GM12878 (cell line): ENCODE results near the gene DRAXIN. TPM values are rescaled to one million over a fixed set of nuclear protein-coding genes. Genes with fewer than 3 reads are reported as not detected.

ENCODE experiments used
- ATAC-seq: fragments of 200-7000 bp; cut with Tn5 transposase; 3 replicates; pipeline ENCODE4 v1.9.1; 2020; ENCODE audit warnings: mild to moderate bottlenecking, moderate library complexity
- BruUV-seq: library from RNA; stranded (reverse); fragments of 400-500 nt; replicated peaks from 2 replicates; lab custom pipeline; 2021; lab: Mats Ljungman, UMichigan
- CTCF ChIA-PET: fragments of 300-600 bp; sonication (Branson Sonifier 250); formaldehyde crosslinking; extraction: SDS; loops from one replicate; lab custom pipeline; 2021; ENCODE audit warnings: inconsistent platforms; lab: Yijun Ruan, JAX
- POLR2A ChIA-PET: fragments of 350-600 bp; formaldehyde crosslinking; extraction: SDS; loops from one replicate; lab custom pipeline; 2021; ENCODE audit warnings: inconsistent platforms; lab: Charles Lee
- RAD21 ChIA-PET: fragments of 300-600 bp; sonication (Branson Sonifier 250); formaldehyde crosslinking; loops from one replicate; lab custom pipeline; 2023; ENCODE audit warnings: antibody characterized with exemption; ENCODE audit not compliant: unreplicated experiment; lab: Charles Lee
- SMC1A ChIA-PET: fragments of 300-600 bp; sonication (Branson Sonifier 250); formaldehyde crosslinking; loops from one replicate; lab custom pipeline; 2023; ENCODE audit not compliant: unreplicated experiment, uncharacterized antibody; lab: Charles Lee
- DNase-seq: peaks from one replicate; pipeline ENCODE4 v3.0.0-alpha.2; 2011; ENCODE audit warnings: low read depth, low spot score
- FAIRE-seq: peaks from 3 replicates; lab custom pipeline; 2011; peaks lifted over from hg19 to GRCh38; lab: Jason Lieb, UNC
- H2AFZ ChIP-seq: 2 replicates; pipeline ENCODE4 v1.6.0; 2011; ENCODE audit warnings: low read depth, low read length, control low read depth; ENCODE audit not compliant: control insufficient read depth
- H3K27ac ChIP-seq: 2 replicates; pipeline ENCODE4 v1.5.1; 2011; ENCODE audit warnings: control low read depth; ENCODE audit not compliant: control insufficient read depth, insufficient read depth
- H3K27me3 ChIP-seq, 2 experiments: replicated peaks in 1 of 2; 2 replicates each; pipeline versions ENCODE4 v1.6.0 to v1.6.1; 2011; ENCODE audit warnings: low read length in 1 of 2; ENCODE audit not compliant: control insufficient read depth in 2 of 2, insufficient read depth in 2 of 2
- H3K36me3 ChIP-seq, 2 experiments: 2 replicates each; pipeline ENCODE4 v1.5.1; 2011; ENCODE audit warnings: low read length in 1 of 2; ENCODE audit not compliant: control insufficient read depth in 2 of 2, insufficient read depth in 2 of 2
- H3K4me1 ChIP-seq: 2 replicates; pipeline ENCODE4 v1.6.1; 2011; ENCODE audit warnings: mild to moderate bottlenecking, low read length, moderate library complexity, mixed read lengths; ENCODE audit not compliant: control insufficient read depth, insufficient read depth
- H3K4me2 ChIP-seq: 2 replicates; pipeline ENCODE4 v1.6.0; 2011; ENCODE audit warnings: control low read depth; ENCODE audit not compliant: control insufficient read depth, insufficient read depth
- H3K4me3 ChIP-seq: fragments of 200-600 bp; sonication (generic); 2 replicates; pipeline ENCODE4 v1.5.1; 2016
- H3K79me2 ChIP-seq: 2 replicates; pipeline ENCODE4 v1.6.0; 2011; ENCODE audit warnings: low read length; ENCODE audit not compliant: control insufficient read depth, insufficient read depth
- H3K9ac ChIP-seq: 2 replicates; pipeline ENCODE4 v1.8.0; 2011; ENCODE audit warnings: low read length, control low read depth, mixed read lengths; ENCODE audit not compliant: control insufficient read depth, insufficient read depth
- H3K9me3 ChIP-seq: replicated peaks from 3 replicates; pipeline ENCODE4 v1.5.1; 2011; ENCODE audit warnings: mild to moderate bottlenecking, low read length; ENCODE audit not compliant: control insufficient read depth, insufficient read depth
- H4K20me1 ChIP-seq: 2 replicates; pipeline ENCODE4 v1.6.0; 2011; ENCODE audit not compliant: control insufficient read depth, insufficient read depth
- CREB1 ChIP-seq: IDR thresholded peaks from 2 replicates; pipeline ENCODE4 v1.6.1; 2012; ENCODE audit warnings: low read depth, mild to moderate bottlenecking, inconsistent platforms
- EGR1 ChIP-seq, 2 experiments: IDR thresholded peaks; 1 replicate in 1 of 2; 2 replicates in 1 of 2; pipeline ENCODE4 v1.6.1; 2011 to 2012; ENCODE audit warnings: low read depth in 2 of 2, low read length in 2 of 2, borderline replicate concordance in 1 of 2, mild to moderate bottlenecking in 1 of 2, moderate library complexity in 1 of 2
- GABPA ChIP-seq: IDR thresholded peaks from 2 replicates; pipeline ENCODE4 v1.6.1; 2014; ENCODE audit warnings: antibody characterized with exemption, low read depth, mild to moderate bottlenecking, inconsistent platforms
- LARP7 ChIP-seq: fragments of 450-650 bp; IDR thresholded peaks from 2 replicates; pipeline ENCODE4 v1.6.1; 2017; ENCODE audit warnings: mild to moderate bottlenecking
- MYB ChIP-seq: fragments of 150-350 bp; IDR thresholded peaks from 2 replicates; pipeline ENCODE4 v1.6.1; 2014; ENCODE audit warnings: mild to moderate bottlenecking, low read depth, low read length, borderline replicate concordance
- PAX8 ChIP-seq: fragments of 450-650 bp; IDR thresholded peaks from 2 replicates; pipeline ENCODE4 v1.6.1; 2017; ENCODE audit warnings: mild to moderate bottlenecking, moderate library complexity
- RELA ChIP-seq: fragments of 450-650 bp; IDR thresholded peaks from 2 replicates; pipeline ENCODE4 v1.8.0; 2014; ENCODE audit warnings: borderline replicate concordance; ENCODE audit not compliant: partially characterized antibody
- ZBED1 ChIP-seq: IDR thresholded peaks from 2 replicates; pipeline ENCODE4 v1.6.1; 2016; ENCODE audit warnings: borderline replicate concordance
- ZNF24 ChIP-seq: fragments of 450-650 bp; IDR thresholded peaks from 2 replicates; pipeline ENCODE4 v1.6.1; 2017; ENCODE audit warnings: antibody characterized with exemption, mild to moderate bottlenecking
- ZNF274 ChIP-seq: IDR thresholded peaks from one replicate; pipeline ENCODE4 v1.8.0; 2011; ENCODE audit not compliant: insufficient read length, insufficient read depth
- ZNF592 ChIP-seq: fragments of 450-650 bp; IDR thresholded peaks from 2 replicates; pipeline ENCODE4 v1.6.1; 2017; ENCODE audit warnings: mild to moderate bottlenecking, moderate library complexity
- ZNF622 ChIP-seq: fragments of 450-650 bp; IDR thresholded peaks from 2 replicates; pipeline ENCODE4 v1.6.1; 2017; ENCODE audit warnings: mild to moderate bottlenecking, inconsistent platforms
- WGBS: methylation state at CpG from one replicate; pipeline ENCODE4 v1.1.6; 2016; ENCODE audit warnings: low lambda C conversion rate; ENCODE audit not compliant: insufficient replicate concordance, insufficient coverage; ENCODE audit errors: missing lambda C conversion rate; 5-methylcytosine and 5-hydroxymethylcytosine counted together
- in situ Hi-C: fragments of 300-500 bp; cut with MboI; formaldehyde crosslinking; loops from 9 replicates; pipeline ENCODE4 v1.14.3; 2018; ENCODE audit warnings: mixed read lengths
- intact Hi-C: fragments of 100-400 bp; cut with micrococcal nuclease; formaldehyde crosslinking; loops from one replicate; pipeline ENCODE4 v1.14.2; 2022; ENCODE audit not compliant: unreplicated experiment
- polyA plus RNA-seq, 11 experiments: library from polyadenylated mRNA; depleted of rRNA in 4 of 11; unstranded in 6 of 11; stranded (reverse) in 5 of 11; fragments of >200 nt; fragmentation: Nextera tagmentation in 4 of 11; fragmentation: Illumina TruSeq in 1 of 11; extraction: Ambion mirVana in 4 of 11; extraction: Trizol in 1 of 11; gene quantifications; 1 replicate in 1 of 11; 2 replicates in 10 of 11; pipeline versions ENCODE4 v1.2.1 to v1.2.3, GENCODE V29; 2011 to 2016; ENCODE audit warnings: inconsistent platforms in 2 of 11, missing spikeins in 2 of 11, low read depth in 1 of 11
- total RNA-seq, 4 experiments: library from RNA; depleted of rRNA in 3 of 4; stranded (reverse); fragments of >200 nt in 3 of 4; fragmentation: Illumina TruSeq in 1 of 4; extraction: Trizol in 1 of 4; gene quantifications; 2 replicates each; pipeline versions ENCODE4 v1.2.1 to v1.2.3, GENCODE V29; 2013 to 2021
- TF ChIP-seq, protein P1 (sequence below): fragments of 150-350 bp; IDR thresholded peaks from 2 replicates; pipeline ENCODE4 v1.6.1; 2014; ENCODE audit warnings: mild to moderate bottlenecking, low read depth, low read length
- TF ChIP-seq, protein P2 (sequence below): IDR thresholded peaks from 2 replicates; pipeline ENCODE4 v1.6.1; 2011; ENCODE audit warnings: low read depth, mild to moderate bottlenecking, low read length, moderate library complexity, borderline replicate concordance; ENCODE audit errors: extremely low read depth
- TF ChIP-seq, protein P3 (sequence below): fragments of 450-650 bp; IDR thresholded peaks from 2 replicates; pipeline ENCODE4 v1.6.1; 2014; ENCODE audit warnings: mild to moderate bottlenecking

The DRAXIN gene
- total and polyA plus RNA-seq, 10 of the 15 experiments (the other 5 are each of a cell fraction or from before 2014, with no cell fraction given), result 0.01 to 0.05 (median 0.03) TPM; not detected in 3

DNA sequence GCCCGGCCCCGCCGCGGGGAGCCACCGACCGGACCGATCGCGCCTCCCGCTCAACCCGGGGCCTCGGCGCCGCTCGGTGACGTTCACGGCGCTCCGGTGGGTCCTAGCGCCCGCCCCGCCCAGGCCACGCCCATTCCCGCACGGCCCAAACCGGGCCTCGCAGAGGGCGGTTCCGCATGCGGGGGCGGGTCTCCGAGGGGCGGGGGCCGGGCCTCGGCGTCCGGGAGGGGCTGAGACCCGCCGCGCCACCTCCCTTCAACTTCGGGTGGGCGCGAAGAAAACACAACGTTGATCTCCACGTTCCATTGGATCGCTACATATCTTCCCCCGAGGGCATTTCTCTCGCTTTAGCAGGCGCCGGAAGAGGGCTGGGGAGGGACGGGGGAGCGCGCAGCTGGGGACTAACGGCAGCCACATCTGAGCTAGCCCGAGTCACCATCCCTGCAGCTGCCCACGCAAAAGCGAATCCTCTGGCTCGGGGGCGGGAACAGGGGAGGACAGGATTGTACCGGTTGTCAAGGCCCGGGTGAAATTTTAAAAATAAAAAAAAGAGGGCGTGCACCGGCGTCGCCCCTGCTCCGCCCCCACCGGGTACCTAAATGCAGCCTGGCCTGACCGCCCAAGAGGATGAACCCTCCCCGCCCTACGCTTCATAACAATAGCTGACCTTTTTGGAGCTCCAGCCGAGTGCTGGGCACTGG lies 10.3 kb upstream of the DRAXIN start, which contains the start of gene MAD2L2 (continued):
- TF ChIP-seq ZNF592 (no peak), CREB1 (peak; percentile 95), ZNF24 (0 out of 2 replicates have a peak, but pooled peaks have one; percentile 27)
- TF ChIP-seq, all 136 proteins: peak for 29

- Histone ChIP-seq H3K36me3 (no peaks in the 10 kb centered on the region), H3K27ac (no peak overlapping the region), H3K79me2 (peaks cover 2% of the 10 kb centered on the region), H3K27me3 (no peaks in the 10 kb centered on the region), H3K4me1 (no peaks in the 10 kb centered on the region), H4K20me1 (no peaks in the 10 kb centered on the region), H2AFZ (no peak overlapping the region), H3K9me3 (no peaks in the 10 kb centered on the region), H3K9ac (no peak overlapping the region), H3K4me3 (no peak overlapping the region), H3K4me2 (no peak overlapping the region)
- 53% methylated on average over 7 of the region's 7 CpGs for WGBS
- DNase-seq (no peak), FAIRE-seq (peak; percentile 27), ATAC-seq (no peak)
- in situ Hi-C loops (no loop called here), intact Hi-C loops (no loop called here)
- SMC1A ChIA-PET, result interaction anchor here (0.8 to 2.3 kb wide), 7 partner anchors 13 to 55 kb away, joined by 3 to 17 read pairs (median 4); partner anchors contain the start of gene FBXO6
- RAD21 ChIA-PET, result interaction anchor here (1.0 to 2.4 kb wide), 3 partner anchors 18 to 37 kb away, joined by 3 to 28 read pairs (median 4); partner anchors contain the start of gene FBXO6
- CTCF ChIA-PET, result interaction anchor here (0.9 to 2.3 kb wide), 9 partner anchors 8 to 121 kb away, joined by 3 to 17 read pairs (median 4); partner anchors contain the start of gene FBXO6
- BruUV-seq, result no TSS peak
- POLR2A ChIA-PET, result interaction anchor here (0.5 to 2.5 kb wide), 4 partner anchors 19 to 124 kb away, joined by 3 to 14 read pairs (median 5); partner anchors contain the start of genes CLCN6, FBXO6 and MTHFR
- TF ChIP-seq, protein P1, sequence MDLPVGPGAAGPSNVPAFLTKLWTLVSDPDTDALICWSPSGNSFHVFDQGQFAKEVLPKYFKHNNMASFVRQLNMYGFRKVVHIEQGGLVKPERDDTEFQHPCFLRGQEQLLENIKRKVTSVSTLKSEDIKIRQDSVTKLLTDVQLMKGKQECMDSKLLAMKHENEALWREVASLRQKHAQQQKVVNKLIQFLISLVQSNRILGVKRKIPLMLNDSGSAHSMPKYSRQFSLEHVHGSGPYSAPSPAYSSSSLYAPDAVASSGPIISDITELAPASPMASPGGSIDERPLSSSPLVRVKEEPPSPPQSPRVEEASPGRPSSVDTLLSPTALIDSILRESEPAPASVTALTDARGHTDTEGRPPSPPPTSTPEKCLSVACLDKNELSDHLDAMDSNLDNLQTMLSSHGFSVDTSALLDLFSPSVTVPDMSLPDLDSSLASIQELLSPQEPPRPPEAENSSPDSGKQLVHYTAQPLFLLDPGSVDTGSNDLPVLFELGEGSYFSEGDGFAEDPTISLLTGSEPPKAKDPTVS, result no peak
- TF ChIP-seq PAX8 (no peak), ZBED1 (no peak), EGR1 (IDR thresholded peaks at IDR 0.05; ENCODE audit: borderline replicate concordance in 1 of 2, low read depth in 2 of 2, low read length in 2 of 2) (no peak), MYB (no peak), RELA (no peak), LARP7 (no peak), ZNF274 (no peak), ZNF622 (no peak), GABPA (no peak)
- TF ChIP-seq, protein P2, sequence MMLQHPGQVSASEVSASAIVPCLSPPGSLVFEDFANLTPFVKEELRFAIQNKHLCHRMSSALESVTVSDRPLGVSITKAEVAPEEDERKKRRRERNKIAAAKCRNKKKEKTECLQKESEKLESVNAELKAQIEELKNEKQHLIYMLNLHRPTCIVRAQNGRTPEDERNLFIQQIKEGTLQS, result no peak
- TF ChIP-seq, protein P3, sequence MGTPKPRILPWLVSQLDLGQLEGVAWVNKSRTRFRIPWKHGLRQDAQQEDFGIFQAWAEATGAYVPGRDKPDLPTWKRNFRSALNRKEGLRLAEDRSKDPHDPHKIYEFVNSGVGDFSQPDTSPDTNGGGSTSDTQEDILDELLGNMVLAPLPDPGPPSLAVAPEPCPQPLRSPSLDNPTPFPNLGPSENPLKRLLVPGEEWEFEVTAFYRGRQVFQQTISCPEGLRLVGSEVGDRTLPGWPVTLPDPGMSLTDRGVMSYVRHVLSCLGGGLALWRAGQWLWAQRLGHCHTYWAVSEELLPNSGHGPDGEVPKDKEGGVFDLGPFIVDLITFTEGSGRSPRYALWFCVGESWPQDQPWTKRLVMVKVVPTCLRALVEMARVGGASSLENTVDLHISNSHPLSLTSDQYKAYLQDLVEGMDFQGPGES, result no peak
These were observed 9.2 kb upstream of the DRAXIN start for GRCh38 chr1:11682287-11682771.
